HepG2 (cell line): ENCODE measurements around the gene H1-8. TPM values are rescaled to one million over a fixed set of nuclear protein-coding genes. Genes with fewer than 3 reads are reported as not detected.
A peak's percentile ranks its signal among the peaks of the same experiment; 100 is the strongest.

Source experiments
- CBX1 ChIP-seq: IDR thresholded peaks from one replicate; pipeline ENCODE4 v1.6.1; 2016; ENCODE audit warnings: antibody characterized with exemption, low read depth
- ERF ChIP-seq: IDR thresholded peaks from 2 replicates; pipeline ENCODE4 v1.6.1; 2018; ENCODE audit warnings: missing biosample characterization, missing genetic modification reagents
- MBNL3 ChIP-seq: fragments of 250-450 bp; sonication (Bioruptor Pico); conservative IDR thresholded peaks from 2 replicates; pipeline ENCODE4 v1.8.0; 2022; ENCODE audit warnings: mild to moderate bottlenecking, inconsistent platforms
- MYC ChIP-seq: sonication (generic); formaldehyde crosslinking; IDR thresholded peaks from 2 replicates; pipeline ENCODE4 v1.9.0; 2021; ENCODE audit warnings: missing genetic modification reagents, borderline replicate concordance
- NR2F2 ChIP-seq: IDR thresholded peaks from 2 replicates; pipeline ENCODE4 v1.6.1; 2012; ENCODE audit warnings: low read depth, inconsistent platforms, borderline replicate concordance
- SRF ChIP-seq: IDR thresholded peaks from 2 replicates; pipeline ENCODE4 v1.6.1; 2011; ENCODE audit warnings: mild to moderate bottlenecking, low read depth, low read length, moderate library complexity
- SYNCRIP ChIP-seq: fragments of 200-400 bp; formaldehyde crosslinking; IDR thresholded peaks from 2 replicates; pipeline ENCODE4 v1.6.1; 2018; ENCODE audit warnings: mild to moderate bottlenecking, low read depth, low read length; ENCODE audit not compliant: insufficient read depth
- ZNF883 ChIP-seq: sonication (generic); formaldehyde crosslinking; IDR thresholded peaks from 2 replicates; pipeline ENCODE4 v1.5.1; 2020; ENCODE audit warnings: mild to moderate bottlenecking, missing genetic modification reagents; ENCODE audit errors: not compliant biosample characterization
- polyA plus RNA-seq, 8 experiments: library from polyadenylated mRNA; depleted of rRNA in 3 of 8; stranded (reverse) in 7 of 8; unstranded in 1 of 8; fragments of >200 nt; fragmentation: Illumina TruSeq in 4 of 8; extraction: Trizol in 4 of 8; gene quantifications; 2 replicates each; pipeline versions ENCODE4 v1.2.1 to v1.2.3, GENCODE V29; 2011 to 2016; ENCODE audit warnings: low read depth in 4 of 8, missing spikeins in 1 of 8, mixed read lengths in 1 of 8; ENCODE audit not compliant: insufficient read depth in 1 of 8
- total RNA-seq, 5 experiments: library from RNA; depleted of rRNA; stranded (reverse); fragments of >200 nt; fragmentation: Illumina TruSeq; extraction: Trizol; gene quantifications; 2 replicates each; pipeline ENCODE4 v1.2.3, GENCODE V29; 2016; ENCODE audit warnings: low read depth in 1 of 5
- TF ChIP-seq, protein P1 (sequence below): sonication (generic); formaldehyde crosslinking; IDR thresholded peaks from 2 replicates; pipeline ENCODE4 v1.5.0; 2020; ENCODE audit warnings: missing genetic modification reagents
- TF ChIP-seq, protein P2 (sequence below): sonication (generic); formaldehyde crosslinking; IDR thresholded peaks from 2 replicates; pipeline ENCODE4 v1.4.0; 2020; ENCODE audit warnings: missing genetic modification reagents
- TF ChIP-seq, protein P3 (sequence below): sonication (generic); formaldehyde crosslinking; conservative IDR thresholded peaks from 2 replicates; pipeline ENCODE4 v1.4.0; 2020; ENCODE audit warnings: mild to moderate bottlenecking, missing genetic modification reagents, moderate library complexity
- TF ChIP-seq, protein P4 (sequence below): sonication (generic); formaldehyde crosslinking; IDR thresholded peaks from 2 replicates; pipeline ENCODE4 v1.8.1; 2023; ENCODE audit warnings: mild to moderate bottlenecking, inconsistent platforms, moderate library complexity, missing genetic modification reagents, borderline replicate concordance
- TF ChIP-seq, protein P5 (sequence below), 2 experiments: sonication (generic) in 1 of 2; formaldehyde crosslinking in 1 of 2; IDR thresholded peaks; 2 replicates each; pipeline versions ENCODE4 v1.5.1 to v1.6.1; 2011 to 2020; ENCODE audit warnings: borderline replicate concordance in 1 of 2, low read depth in 1 of 2, low read length in 1 of 2, mild to moderate bottlenecking in 1 of 2, missing genetic modification reagents in 1 of 2, moderate library complexity in 1 of 2
- TF ChIP-seq, protein P6 (sequence below): sonication (generic); formaldehyde crosslinking; IDR thresholded peaks from 2 replicates; pipeline ENCODE4 v1.4.0; 2020; ENCODE audit warnings: mild to moderate bottlenecking, missing genetic modification reagents

The H1-8 gene
- total and polyA plus RNA-seq, 2 of the 13 experiments (the other 11 are each of a cell fraction or from before 2014, with no cell fraction given) = 0.08 TPM; not detected in 1

DNA sequence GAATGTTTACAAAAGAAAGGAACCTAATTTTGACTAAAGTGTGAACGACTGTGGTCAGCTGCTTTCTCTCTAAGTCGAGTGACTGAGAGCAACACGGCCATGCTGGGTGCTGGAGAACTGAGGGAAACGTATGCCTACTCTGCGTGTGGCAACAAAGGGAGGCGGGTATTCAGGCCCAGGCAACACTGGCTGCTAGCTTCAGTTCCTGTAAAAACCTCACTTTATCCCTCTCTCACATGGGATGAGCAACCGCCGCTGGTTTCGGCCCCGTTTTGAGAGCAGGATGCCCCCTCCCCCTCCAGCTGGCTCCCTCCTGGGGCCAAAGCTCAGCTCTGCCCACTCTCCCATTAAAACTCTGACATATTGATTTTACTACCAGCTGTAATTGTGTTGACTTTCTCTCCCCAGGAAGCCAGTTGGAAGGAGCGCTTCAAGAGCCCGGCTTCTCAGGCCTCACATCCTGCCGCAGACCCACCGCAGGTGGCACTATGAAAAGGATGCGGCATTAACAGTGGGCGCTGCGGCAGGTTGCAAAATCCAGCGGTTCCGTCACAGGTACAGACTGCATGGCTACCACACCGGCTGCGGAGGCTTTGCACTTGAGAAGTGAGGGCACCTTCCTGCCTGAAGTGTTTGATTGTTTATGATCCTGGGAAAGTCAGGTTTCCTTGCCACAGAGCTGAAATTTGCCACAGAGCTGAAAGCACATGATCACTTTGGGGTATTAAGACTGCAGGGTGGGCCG lies 50.8 kb downstream of the H1-8 start (continued):
- TF ChIP-seq, protein P1, sequence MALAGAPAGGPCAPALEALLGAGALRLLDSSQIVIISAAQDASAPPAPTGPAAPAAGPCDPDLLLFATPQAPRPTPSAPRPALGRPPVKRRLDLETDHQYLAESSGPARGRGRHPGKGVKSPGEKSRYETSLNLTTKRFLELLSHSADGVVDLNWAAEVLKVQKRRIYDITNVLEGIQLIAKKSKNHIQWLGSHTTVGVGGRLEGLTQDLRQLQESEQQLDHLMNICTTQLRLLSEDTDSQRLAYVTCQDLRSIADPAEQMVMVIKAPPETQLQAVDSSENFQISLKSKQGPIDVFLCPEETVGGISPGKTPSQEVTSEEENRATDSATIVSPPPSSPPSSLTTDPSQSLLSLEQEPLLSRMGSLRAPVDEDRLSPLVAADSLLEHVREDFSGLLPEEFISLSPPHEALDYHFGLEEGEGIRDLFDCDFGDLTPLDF (CRISPR knock-in tag) = no peak
- TF ChIP-seq, protein P2, sequence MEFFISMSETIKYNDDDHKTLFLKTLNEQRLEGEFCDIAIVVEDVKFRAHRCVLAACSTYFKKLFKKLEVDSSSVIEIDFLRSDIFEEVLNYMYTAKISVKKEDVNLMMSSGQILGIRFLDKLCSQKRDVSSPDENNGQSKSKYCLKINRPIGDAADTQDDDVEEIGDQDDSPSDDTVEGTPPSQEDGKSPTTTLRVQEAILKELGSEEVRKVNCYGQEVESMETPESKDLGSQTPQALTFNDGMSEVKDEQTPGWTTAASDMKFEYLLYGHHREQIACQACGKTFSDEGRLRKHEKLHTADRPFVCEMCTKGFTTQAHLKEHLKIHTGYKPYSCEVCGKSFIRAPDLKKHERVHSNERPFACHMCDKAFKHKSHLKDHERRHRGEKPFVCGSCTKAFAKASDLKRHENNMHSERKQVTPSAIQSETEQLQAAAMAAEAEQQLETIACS (CRISPR knock-in tag) = no peak
- no peak for TF ChIP-seq MBNL3 (CRISPR knock-in tag)
- TF ChIP-seq NR2F2 = peak; percentile 80; the same call in 1 of the 2 replicates
- TF ChIP-seq SRF = no peak
- TF ChIP-seq, protein P3, sequence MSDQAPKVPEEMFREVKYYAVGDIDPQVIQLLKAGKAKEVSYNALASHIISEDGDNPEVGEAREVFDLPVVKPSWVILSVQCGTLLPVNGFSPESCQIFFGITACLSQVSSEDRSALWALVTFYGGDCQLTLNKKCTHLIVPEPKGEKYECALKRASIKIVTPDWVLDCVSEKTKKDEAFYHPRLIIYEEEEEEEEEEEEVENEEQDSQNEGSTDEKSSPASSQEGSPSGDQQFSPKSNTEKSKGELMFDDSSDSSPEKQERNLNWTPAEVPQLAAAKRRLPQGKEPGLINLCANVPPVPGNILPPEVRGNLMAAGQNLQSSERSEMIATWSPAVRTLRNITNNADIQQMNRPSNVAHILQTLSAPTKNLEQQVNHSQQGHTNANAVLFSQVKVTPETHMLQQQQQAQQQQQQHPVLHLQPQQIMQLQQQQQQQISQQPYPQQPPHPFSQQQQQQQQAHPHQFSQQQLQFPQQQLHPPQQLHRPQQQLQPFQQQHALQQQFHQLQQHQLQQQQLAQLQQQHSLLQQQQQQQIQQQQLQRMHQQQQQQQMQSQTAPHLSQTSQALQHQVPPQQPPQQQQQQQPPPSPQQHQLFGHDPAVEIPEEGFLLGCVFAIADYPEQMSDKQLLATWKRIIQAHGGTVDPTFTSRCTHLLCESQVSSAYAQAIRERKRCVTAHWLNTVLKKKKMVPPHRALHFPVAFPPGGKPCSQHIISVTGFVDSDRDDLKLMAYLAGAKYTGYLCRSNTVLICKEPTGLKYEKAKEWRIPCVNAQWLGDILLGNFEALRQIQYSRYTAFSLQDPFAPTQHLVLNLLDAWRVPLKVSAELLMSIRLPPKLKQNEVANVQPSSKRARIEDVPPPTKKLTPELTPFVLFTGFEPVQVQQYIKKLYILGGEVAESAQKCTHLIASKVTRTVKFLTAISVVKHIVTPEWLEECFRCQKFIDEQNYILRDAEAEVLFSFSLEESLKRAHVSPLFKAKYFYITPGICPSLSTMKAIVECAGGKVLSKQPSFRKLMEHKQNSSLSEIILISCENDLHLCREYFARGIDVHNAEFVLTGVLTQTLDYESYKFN (CRISPR knock-in tag) = peak; percentile 96
- TF ChIP-seq, protein P4, sequence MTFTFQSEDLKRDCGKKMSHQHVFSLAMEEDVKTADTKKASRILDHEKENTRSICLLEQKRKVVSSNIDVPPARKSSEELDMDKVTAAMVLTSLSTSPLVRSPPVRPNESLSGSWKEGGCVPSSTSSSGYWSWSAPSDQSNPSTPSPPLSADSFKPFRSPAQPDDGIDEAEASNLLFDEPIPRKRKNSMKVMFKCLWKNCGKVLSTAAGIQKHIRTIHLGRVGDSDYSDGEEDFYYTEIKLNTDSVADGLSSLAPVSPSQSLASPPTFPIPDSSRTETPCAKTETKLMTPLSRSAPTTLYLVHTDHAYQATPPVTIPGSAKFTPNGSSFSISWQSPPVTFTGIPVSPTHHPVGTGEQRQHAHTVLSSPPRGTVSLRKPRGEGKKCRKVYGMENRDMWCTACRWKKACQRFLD (CRISPR knock-in tag) = no peak
- TF ChIP-seq ERF (CRISPR knock-in tag) = peak; percentile 75; the same call in 1 of the 2 replicates
- TF ChIP-seq MYC (CRISPR knock-in tag) = peak; percentile 24; the same call in 1 of the 2 replicates
- no peak for TF ChIP-seq CBX1
- TF ChIP-seq SYNCRIP = no peak
- TF ChIP-seq ZNF883 = no peak
- TF ChIP-seq, protein P5, sequence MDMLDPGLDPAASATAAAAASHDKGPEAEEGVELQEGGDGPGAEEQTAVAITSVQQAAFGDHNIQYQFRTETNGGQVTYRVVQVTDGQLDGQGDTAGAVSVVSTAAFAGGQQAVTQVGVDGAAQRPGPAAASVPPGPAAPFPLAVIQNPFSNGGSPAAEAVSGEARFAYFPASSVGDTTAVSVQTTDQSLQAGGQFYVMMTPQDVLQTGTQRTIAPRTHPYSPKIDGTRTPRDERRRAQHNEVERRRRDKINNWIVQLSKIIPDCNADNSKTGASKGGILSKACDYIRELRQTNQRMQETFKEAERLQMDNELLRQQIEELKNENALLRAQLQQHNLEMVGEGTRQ (IDR thresholded peaks at IDR 0.05; ENCODE audit: low read depth, low read length) = no peak
- TF ChIP-seq, protein P5 (CRISPR knock-in tag; IDR thresholded peaks at IDR 0.05; ENCODE audit: borderline replicate concordance) = no peak; the same call in 1 of the 2 replicates
- TF ChIP-seq, protein P6, sequence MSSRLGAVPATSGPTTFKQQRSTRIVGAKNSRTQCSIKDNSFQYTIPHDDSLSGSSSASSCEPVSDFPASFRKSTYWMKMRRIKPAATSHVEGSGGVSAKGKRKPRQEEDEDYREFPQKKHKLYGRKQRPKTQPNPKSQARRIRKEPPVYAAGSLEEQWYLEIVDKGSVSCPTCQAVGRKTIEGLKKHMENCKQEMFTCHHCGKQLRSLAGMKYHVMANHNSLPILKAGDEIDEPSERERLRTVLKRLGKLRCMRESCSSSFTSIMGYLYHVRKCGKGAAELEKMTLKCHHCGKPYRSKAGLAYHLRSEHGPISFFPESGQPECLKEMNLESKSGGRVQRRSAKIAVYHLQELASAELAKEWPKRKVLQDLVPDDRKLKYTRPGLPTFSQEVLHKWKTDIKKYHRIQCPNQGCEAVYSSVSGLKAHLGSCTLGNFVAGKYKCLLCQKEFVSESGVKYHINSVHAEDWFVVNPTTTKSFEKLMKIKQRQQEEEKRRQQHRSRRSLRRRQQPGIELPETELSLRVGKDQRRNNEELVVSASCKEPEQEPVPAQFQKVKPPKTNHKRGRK (CRISPR knock-in tag) = no peak
